Astrocyte of the spinal cord (primary cell): ENCODE data around the gene ADCK1.
A peak's percentile ranks its signal among the peaks of the same experiment; 100 is the strongest.
"Not testable (repeated sequence)": the region's sequence is repeated elsewhere in the genome, so short reads cannot be mapped to it uniquely, and the experiment has no call there.

ENCODE experiments used
- DNase-seq: peaks from one replicate; pipeline ENCODE4 v3.0.0; 2011; ENCODE audit warnings: low read depth, low spot score
- H3K4me3 ChIP-seq: 2 replicates; pipeline ENCODE4 v1.5.1; 2011; ENCODE audit warnings: low read depth, mild to moderate bottlenecking, low read length, moderate library complexity
- CTCF ChIP-seq: IDR thresholded peaks from 2 replicates; pipeline ENCODE4 v1.5.1; 2012; ENCODE audit warnings: low read depth, mild to moderate bottlenecking, low read length, inconsistent platforms
- in situ Hi-C: cut with HindIII; loops from 2 replicates; pipeline ENCODE4 v1.10.0; 2017; ENCODE audit warnings: low sequenced_read_pairs

Gene ADCK1

DNA sequence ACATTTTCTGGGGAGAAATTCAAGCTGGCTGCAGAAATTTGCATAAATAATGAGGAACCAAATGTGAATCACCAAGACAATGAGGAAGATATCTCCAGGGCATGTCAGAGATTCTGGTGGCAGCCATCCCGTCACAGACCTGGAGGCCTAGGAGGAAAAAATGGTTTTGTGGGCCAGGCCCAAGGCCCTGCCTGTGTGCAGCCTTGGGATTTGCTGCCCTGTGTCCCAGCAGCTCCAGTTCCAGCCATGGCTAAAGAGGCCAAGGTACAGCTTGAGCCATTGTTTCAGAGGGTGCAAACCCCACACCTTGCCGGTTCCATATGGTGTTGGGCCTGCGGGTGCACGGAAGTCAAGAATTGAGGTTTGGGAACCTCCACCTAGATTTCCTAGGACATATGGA, 147.5 kb downstream of the ADCK1 start:
- TF ChIP-seq CTCF: no peak
- DNase-seq: no peak
- in situ Hi-C loops: no loop called here
- H3K4me3 ChIP-seq: no peak overlapping the region

DNA sequence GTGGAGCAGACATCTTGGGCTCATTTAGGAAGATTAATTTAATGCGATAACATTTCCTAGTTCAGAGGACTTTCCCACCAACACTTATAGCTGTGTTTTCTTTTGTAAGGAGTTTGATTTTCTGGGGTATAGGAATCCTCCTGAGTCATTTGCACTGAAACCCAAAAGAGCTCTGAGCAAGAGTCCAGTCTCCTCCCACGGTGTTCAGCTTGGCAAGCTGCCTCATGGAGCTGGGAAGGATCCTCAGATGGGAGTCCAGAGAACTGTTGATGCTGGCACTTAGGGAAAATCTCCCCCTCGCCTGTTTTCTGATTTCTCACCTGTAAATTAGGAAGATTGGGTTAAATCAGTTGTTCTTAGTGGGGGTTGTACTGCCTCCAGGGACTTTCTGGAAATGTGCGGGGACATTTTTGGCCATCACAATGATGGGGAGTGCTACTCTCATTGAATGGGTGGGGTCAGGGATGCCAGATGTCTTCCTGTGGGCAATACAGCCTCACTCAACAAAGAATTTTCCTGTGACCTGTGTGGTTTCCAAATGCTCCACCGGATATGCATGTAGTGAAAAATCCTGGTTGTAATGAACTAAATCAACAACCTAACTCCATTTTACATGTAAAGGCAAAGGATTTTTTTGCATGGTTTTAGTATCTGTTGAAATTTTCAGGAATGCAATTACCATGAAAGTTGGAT, 150.6 kb downstream of the ADCK1 start:
- DNase-seq: peak; percentile 6
- no peak overlapping the region for H3K4me3 ChIP-seq
- no peak for TF ChIP-seq CTCF
- in situ Hi-C loops: no loop called here

DNA sequence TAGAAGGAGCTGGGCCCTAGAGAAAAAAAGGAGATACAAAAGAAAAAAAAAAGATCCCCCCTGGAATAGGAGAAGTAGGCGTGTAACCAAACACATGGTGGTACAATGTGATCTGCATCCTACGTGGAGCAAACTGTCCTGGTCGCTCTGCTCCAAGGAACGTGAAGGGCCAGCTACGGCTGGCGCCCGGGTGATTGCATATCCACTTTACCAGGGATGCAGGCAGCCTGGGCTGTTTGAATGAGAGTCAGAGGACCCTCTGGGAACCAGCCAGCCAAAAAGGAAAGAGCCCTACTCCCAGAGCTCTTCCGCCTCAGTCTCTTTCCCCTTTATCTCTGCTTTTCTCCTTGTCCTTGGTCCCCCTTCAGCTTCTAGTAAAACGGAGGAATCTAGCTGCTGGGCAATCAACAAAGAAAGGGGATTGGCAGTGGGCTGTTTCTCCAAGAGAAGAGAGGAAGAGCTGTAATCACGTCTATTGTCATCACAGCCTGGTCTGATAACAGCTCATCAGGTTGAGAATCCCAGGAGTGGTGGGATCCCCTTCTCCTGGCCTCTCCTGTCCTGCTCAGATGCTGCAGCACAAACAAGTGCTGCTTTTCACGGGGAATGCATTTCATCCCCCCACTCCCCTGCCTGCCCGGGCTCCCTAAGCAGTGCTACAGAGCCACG, 156.0 kb downstream of the ADCK1 start:
- no peak for DNase-seq
- in situ Hi-C loops: no loop called here
- no peak overlapping the region for H3K4me3 ChIP-seq
- TF ChIP-seq CTCF: no peak

DNA sequence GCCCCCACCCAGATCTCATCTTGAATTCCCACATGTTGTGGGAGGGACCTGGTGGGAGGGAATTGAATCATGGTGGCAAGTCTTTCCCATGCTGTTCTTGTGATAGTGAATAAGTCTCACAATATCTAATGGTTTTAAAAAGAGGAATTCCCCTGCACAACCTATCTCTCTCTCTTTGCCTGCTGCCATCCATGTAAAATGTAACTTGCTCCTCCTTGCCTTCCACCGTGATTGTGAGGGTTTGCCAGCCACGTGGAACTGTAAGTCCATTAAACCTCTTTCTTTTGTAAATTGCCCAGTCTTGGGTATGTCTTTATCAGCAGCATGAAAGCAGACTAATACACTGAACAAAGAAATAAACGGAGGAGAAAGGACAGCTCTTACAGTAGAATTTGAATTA, 159.8 kb downstream of the ADCK1 start:
- in situ Hi-C loops, H3K4me3 ChIP-seq, DNase-seq: not testable (repeated sequence)

DNA sequence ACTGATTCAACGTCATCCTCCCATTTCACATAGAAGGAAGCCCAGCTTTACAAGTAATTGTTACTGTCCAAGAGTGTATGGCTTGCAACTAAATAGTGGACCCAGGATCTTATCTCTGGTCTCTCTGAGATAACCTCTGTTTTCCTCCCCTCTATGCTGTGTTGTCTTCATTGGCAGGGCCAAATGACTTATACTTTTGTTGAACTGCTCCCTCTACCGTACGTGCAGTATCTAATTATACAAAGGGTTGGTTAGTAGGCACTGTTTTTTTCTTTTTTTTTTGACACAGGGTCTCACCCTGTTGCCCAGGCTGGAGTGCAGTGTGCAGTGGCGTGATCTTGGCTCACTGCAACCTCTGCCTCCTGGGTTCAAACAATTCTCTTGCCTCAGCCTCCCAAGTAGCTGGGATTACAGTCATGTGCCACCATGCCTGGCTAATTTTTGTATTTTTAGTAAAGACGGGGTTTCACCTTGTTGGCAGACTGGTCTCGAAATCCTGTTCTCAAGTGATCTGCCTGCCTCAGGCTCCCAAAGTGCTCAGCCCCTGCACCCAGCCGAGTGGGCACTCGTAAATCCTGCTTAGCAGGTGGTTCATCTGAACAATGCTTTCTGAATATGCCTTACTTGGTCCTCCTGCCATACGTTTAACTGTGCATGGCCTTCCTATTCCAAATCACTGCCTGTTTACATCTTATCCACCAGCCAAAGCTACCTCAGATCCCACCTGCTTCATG, 162.1 kb downstream of the ADCK1 start:
- H3K4me3 ChIP-seq: no peak overlapping the region
- no peak for TF ChIP-seq CTCF
- DNase-seq: no peak
- in situ Hi-C loops: no loop called here

DNA sequence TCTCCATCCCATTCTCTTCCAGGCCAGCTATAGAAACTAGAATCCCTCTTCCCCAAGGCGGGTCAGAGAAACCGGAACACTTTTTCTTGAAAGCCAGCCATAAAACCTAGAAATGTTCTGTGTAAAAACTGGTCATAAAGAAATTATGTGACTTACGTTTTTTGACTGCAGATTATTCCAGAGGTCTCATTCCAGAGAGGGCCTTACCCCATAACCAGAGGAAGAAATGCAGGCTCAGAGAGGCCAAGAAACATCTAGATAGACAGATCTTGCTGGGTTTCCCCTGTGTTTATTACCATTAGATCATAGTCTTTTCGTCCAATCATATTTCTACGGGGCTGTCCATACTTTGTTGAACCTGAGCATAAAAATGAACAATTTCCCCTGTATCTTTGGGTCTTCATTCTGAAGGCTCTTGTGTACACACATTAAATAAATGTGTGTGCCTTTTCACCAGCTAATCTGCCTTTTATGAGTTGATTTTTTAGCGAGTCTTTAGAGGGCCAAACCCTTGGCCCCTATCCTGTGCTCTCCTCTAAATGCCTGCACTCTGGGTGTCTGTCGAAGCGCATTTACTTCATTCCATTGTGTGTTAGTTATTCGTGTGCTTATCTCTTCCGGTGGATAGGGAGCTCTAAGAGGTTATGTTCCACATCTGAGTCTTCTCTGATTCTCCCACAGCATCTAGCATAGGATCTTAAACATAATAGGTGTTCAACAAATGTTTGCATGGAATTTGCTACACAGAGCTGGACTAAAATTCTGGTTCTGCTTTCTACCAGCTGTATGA, 163.0 kb downstream of the ADCK1 start:
- no peak for DNase-seq
- no peak overlapping the region for H3K4me3 ChIP-seq
- in situ Hi-C loops: no loop called here
- no peak for TF ChIP-seq CTCF
